HEK293 (cell line): ENCODE measurements around the gene RHOF.

Source experiments
- BCL11A ChIP-seq: fragments of 450-650 bp; formaldehyde crosslinking; IDR thresholded peaks from 2 replicates; pipeline ENCODE4 v1.5.1; 2016; ENCODE audit warnings: low read depth, missing biosample characterization, missing genetic modification characterization
- FEZF1 ChIP-seq: fragments of 450-650 bp; formaldehyde crosslinking; IDR thresholded peaks from 2 replicates; pipeline ENCODE4 v1.5.1; 2016; ENCODE audit warnings: missing biosample characterization, missing genetic modification characterization
- PRDM1 ChIP-seq: fragments of 450-650 bp; formaldehyde crosslinking; IDR thresholded peaks from 2 replicates; pipeline ENCODE4; 2016; ENCODE audit warnings: missing biosample characterization, missing genetic modification characterization
- SCRT1 ChIP-seq: fragments of 450-650 bp; formaldehyde crosslinking; IDR thresholded peaks from 2 replicates; pipeline ENCODE4 v1.5.1; 2016; ENCODE audit warnings: missing biosample characterization, missing genetic modification characterization, borderline replicate concordance
- TCF7L2 ChIP-seq: IDR thresholded peaks from 2 replicates; pipeline ENCODE4 v1.6.1; 2011; ENCODE audit warnings: low read depth, mild to moderate bottlenecking, inconsistent platforms, low read length, moderate library complexity, borderline replicate concordance
- YY2 ChIP-seq: fragments of 450-650 bp; formaldehyde crosslinking; IDR thresholded peaks from 2 replicates; pipeline ENCODE4 v1.5.1; 2016; ENCODE audit warnings: missing biosample characterization, missing genetic modification characterization
- ZBTB48 ChIP-seq: fragments of 450-650 bp; formaldehyde crosslinking; IDR thresholded peaks from 2 replicates; pipeline ENCODE4 v1.5.1; 2016; ENCODE audit warnings: missing biosample characterization, missing genetic modification characterization
- ZBTB8A ChIP-seq: fragments of 450-650 bp; formaldehyde crosslinking; IDR thresholded peaks from 2 replicates; pipeline ENCODE4 v1.5.1; 2016; ENCODE audit warnings: missing biosample characterization, missing genetic modification characterization
- ZNF112 ChIP-seq: fragments of 450-650 bp; formaldehyde crosslinking; IDR thresholded peaks from 2 replicates; pipeline ENCODE4 v1.5.0; 2017; ENCODE audit warnings: missing biosample characterization, missing genetic modification characterization
- ZNF121 ChIP-seq: fragments of 450-650 bp; formaldehyde crosslinking; IDR thresholded peaks from 2 replicates; pipeline ENCODE4 v1.5.1; 2016; ENCODE audit warnings: missing biosample characterization, missing genetic modification characterization
- ZNF239 ChIP-seq: fragments of 450-650 bp; formaldehyde crosslinking; IDR thresholded peaks from 2 replicates; pipeline ENCODE4 v1.5.1; 2016; ENCODE audit warnings: missing biosample characterization, missing genetic modification characterization
- ZNF302 ChIP-seq: fragments of 450-650 bp; formaldehyde crosslinking; IDR thresholded peaks from 2 replicates; pipeline ENCODE4 v1.5.1; 2016; ENCODE audit warnings: missing biosample characterization, missing genetic modification characterization, low read depth
- ZNF394 ChIP-seq: fragments of 450-650 bp; formaldehyde crosslinking; IDR thresholded peaks from 2 replicates; pipeline ENCODE4 v1.5.1; 2016; ENCODE audit warnings: missing biosample characterization, missing genetic modification characterization, mild to moderate bottlenecking, moderate library complexity, borderline replicate concordance
- ZNF426 ChIP-seq: fragments of 450-650 bp; formaldehyde crosslinking; IDR thresholded peaks from 2 replicates; pipeline ENCODE4 v1.5.1; 2017; ENCODE audit warnings: missing biosample characterization, missing genetic modification characterization, mild to moderate bottlenecking, inconsistent platforms, moderate library complexity
- ZNF48 ChIP-seq: fragments of 450-650 bp; formaldehyde crosslinking; IDR thresholded peaks from 2 replicates; pipeline ENCODE4 v1.5.1; 2016; ENCODE audit warnings: missing biosample characterization, missing genetic modification characterization
- ZNF521 ChIP-seq: fragments of 450-650 bp; formaldehyde crosslinking; IDR thresholded peaks from 2 replicates; pipeline ENCODE4 v1.5.1; 2017; ENCODE audit warnings: missing biosample characterization, mild to moderate bottlenecking, missing genetic modification characterization
- ZNF600 ChIP-seq: fragments of 450-650 bp; formaldehyde crosslinking; IDR thresholded peaks from 2 replicates; pipeline ENCODE4 v1.5.1; 2016; ENCODE audit warnings: missing biosample characterization, missing genetic modification characterization
- ZNF610 ChIP-seq: fragments of 450-650 bp; formaldehyde crosslinking; IDR thresholded peaks from 2 replicates; pipeline ENCODE4 v1.5.1; 2016; ENCODE audit warnings: missing biosample characterization, missing genetic modification characterization, borderline replicate concordance
- ZNF654 ChIP-seq: fragments of 450-650 bp; formaldehyde crosslinking; IDR thresholded peaks from 2 replicates; pipeline ENCODE4 v1.5.1; 2016; ENCODE audit warnings: low read depth, missing biosample characterization, missing genetic modification characterization
- ZNF658 ChIP-seq: fragments of 450-650 bp; formaldehyde crosslinking; IDR thresholded peaks from 2 replicates; pipeline ENCODE4; 2016; ENCODE audit warnings: missing biosample characterization, missing genetic modification characterization
- ZNF776 ChIP-seq: fragments of 450-650 bp; formaldehyde crosslinking; IDR thresholded peaks from 2 replicates; pipeline ENCODE4 v1.5.0; 2017; ENCODE audit warnings: missing biosample characterization, missing genetic modification characterization, borderline replicate concordance
- ZNF791 ChIP-seq: fragments of 450-650 bp; formaldehyde crosslinking; IDR thresholded peaks from 2 replicates; pipeline ENCODE4 v1.5.1; 2016; ENCODE audit warnings: missing biosample characterization, missing genetic modification characterization
- ZNF792 ChIP-seq: fragments of 450-650 bp; formaldehyde crosslinking; IDR thresholded peaks from 2 replicates; pipeline ENCODE4 v1.5.1; 2016; ENCODE audit warnings: missing biosample characterization, missing genetic modification characterization
- ZNF830 ChIP-seq: fragments of 450-650 bp; IDR thresholded peaks from 2 replicates; pipeline ENCODE4 v1.5.0; 2018; ENCODE audit warnings: missing biosample characterization, missing genetic modification characterization, low read depth, mild to moderate bottlenecking, moderate library complexity
- TF ChIP-seq, protein P1 (sequence below): fragments of 450-650 bp; formaldehyde crosslinking; conservative IDR thresholded peaks from 2 replicates; pipeline ENCODE4 v1.5.1; 2016; ENCODE audit warnings: low read depth, missing biosample characterization, missing genetic modification characterization
- TF ChIP-seq, protein P2 (sequence below): fragments of 450-650 bp; formaldehyde crosslinking; IDR thresholded peaks from 2 replicates; pipeline ENCODE4 v1.5.1; 2016; ENCODE audit warnings: missing biosample characterization, missing genetic modification characterization
- TF ChIP-seq, protein P3 (sequence below): fragments of 450-650 bp; formaldehyde crosslinking; conservative IDR thresholded peaks from 2 replicates; pipeline ENCODE4 v1.5.1; 2016; ENCODE audit warnings: low read depth, missing biosample characterization, missing genetic modification characterization
- TF ChIP-seq, protein P4 (sequence below): fragments of 450-650 bp; IDR thresholded peaks from 2 replicates; pipeline ENCODE4 v1.5.1; 2018; ENCODE audit warnings: missing biosample characterization, mild to moderate bottlenecking, missing genetic modification characterization
- TF ChIP-seq, protein P5 (sequence below): fragments of 450-650 bp; formaldehyde crosslinking; IDR thresholded peaks from 2 replicates; pipeline ENCODE4 v1.5.1; 2016; ENCODE audit warnings: missing biosample characterization, missing genetic modification characterization

The RHOF gene

DNA sequence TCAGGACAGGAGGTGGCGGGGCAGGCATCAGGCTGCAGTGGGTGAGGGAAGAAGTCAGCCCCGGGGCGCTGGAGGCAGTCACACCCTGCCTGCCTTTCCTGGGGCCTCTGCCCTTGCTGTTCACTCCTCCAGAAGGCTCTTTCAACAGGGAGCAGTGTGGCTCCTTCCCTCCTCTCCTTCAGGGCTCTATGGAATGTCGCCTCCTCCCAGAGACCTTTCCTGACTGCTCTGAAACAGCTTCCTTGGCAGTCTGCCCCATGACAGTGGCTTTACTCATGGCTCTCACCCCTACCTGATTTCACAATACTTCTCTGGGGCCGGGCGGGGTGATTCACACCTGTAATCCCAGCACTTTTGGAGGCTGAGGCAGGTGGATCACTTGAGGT is 7.1 kb downstream of the RHOF start (continued):
- TF ChIP-seq, protein P1, sequence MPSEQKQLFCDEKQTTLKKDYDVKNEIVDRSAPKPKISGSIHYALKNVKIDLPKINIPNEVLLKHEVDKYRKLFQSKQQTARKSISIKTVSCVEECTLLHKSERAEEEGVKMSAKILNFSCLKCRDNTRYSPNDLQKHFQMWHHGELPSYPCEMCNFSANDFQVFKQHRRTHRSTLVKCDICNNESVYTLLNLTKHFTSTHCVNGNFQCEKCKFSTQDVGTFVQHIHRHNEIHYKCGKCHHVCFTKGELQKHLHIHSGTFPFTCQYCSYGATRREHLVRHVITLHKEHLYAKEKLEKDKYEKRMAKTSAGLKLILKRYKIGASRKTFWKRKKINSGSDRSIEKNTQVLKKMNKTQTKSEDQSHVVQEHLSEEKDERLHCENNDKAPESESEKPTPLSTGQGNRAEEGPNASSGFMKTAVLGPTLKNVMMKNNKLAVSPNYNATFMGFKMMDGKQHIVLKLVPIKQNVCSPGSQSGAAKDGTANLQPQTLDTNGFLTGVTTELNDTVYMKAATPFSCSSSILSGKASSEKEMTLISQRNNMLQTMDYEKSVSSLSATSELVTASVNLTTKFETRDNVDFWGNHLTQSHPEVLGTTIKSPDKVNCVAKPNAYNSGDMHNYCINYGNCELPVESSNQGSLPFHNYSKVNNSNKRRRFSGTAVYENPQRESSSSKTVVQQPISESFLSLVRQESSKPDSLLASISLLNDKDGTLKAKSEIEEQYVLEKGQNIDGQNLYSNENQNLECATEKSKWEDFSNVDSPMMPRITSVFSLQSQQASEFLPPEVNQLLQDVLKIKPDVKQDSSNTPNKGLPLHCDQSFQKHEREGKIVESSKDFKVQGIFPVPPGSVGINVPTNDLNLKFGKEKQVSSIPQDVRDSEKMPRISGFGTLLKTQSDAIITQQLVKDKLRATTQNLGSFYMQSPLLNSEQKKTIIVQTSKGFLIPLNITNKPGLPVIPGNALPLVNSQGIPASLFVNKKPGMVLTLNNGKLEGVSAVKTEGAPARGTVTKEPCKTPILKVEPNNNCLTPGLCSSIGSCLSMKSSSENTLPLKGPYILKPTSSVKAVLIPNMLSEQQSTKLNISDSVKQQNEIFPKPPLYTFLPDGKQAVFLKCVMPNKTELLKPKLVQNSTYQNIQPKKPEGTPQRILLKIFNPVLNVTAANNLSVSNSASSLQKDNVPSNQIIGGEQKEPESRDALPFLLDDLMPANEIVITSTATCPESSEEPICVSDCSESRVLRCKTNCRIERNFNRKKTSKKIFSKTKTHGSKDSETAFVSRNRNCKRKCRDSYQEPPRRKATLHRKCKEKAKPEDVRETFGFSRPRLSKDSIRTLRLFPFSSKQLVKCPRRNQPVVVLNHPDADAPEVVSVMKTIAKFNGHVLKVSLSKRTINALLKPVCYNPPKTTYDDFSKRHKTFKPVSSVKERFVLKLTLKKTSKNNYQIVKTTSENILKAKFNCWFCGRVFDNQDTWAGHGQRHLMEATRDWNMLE, result no peak
- TF ChIP-seq YY2 (tag by site-specific recombination) (no peak), FEZF1 (tag by site-specific recombination) (no peak), ZNF239 (tag by site-specific recombination) (no peak), ZNF776 (tag by site-specific recombination) (no peak), ZNF600 (peak; percentile 78), ZNF394 (tag by site-specific recombination) (peak; percentile 42; the same call in 1 of the 2 replicates), ZNF610 (tag by site-specific recombination) (no peak), PRDM1 (peak; percentile 45; the same call in 1 of the 2 replicates), ZBTB48 (tag by site-specific recombination) (no peak), ZNF658 (tag by site-specific recombination) (no peak), ZNF792 (tag by site-specific recombination) (no peak), ZNF791 (tag by site-specific recombination) (no peak), TCF7L2 (no peak), ZNF302 (tag by site-specific recombination) (no peak), SCRT1 (tag by site-specific recombination) (no peak), ZNF521 (tag by site-specific recombination) (no peak), ZNF830 (tag by site-specific recombination) (no peak), ZNF112 (tag by site-specific recombination) (no peak), BCL11A (tag by site-specific recombination) (no peak), ZNF121 (no peak), ZNF48 (no peak), ZNF426 (tag by site-specific recombination) (no peak), ZNF654 (tag by site-specific recombination) (no peak), ZBTB8A (tag by site-specific recombination) (no peak)
- TF ChIP-seq, protein P2, sequence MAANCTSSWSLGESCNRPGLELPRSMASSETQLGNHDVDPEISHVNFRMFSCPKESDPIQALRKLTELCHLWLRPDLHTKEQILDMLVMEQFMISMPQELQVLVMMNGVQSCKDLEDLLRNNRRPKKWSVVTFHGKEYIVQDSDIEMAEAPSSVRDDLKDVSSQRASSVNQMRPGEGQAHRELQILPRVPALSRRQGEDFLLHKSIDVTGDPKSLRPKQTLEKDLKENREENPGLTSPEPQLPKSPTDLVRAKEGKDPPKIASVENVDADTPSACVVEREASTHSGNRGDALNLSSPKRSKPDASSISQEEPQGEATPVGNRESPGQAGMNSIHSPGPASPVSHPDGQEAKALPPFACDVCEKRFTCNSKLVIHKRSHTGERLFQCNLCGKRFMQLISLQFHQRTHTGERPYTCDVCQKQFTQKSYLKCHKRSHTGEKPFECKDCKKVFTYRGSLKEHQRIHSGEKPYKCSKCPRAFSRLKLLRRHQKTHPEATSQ (tag by site-specific recombination), result no peak
- TF ChIP-seq, protein P3, sequence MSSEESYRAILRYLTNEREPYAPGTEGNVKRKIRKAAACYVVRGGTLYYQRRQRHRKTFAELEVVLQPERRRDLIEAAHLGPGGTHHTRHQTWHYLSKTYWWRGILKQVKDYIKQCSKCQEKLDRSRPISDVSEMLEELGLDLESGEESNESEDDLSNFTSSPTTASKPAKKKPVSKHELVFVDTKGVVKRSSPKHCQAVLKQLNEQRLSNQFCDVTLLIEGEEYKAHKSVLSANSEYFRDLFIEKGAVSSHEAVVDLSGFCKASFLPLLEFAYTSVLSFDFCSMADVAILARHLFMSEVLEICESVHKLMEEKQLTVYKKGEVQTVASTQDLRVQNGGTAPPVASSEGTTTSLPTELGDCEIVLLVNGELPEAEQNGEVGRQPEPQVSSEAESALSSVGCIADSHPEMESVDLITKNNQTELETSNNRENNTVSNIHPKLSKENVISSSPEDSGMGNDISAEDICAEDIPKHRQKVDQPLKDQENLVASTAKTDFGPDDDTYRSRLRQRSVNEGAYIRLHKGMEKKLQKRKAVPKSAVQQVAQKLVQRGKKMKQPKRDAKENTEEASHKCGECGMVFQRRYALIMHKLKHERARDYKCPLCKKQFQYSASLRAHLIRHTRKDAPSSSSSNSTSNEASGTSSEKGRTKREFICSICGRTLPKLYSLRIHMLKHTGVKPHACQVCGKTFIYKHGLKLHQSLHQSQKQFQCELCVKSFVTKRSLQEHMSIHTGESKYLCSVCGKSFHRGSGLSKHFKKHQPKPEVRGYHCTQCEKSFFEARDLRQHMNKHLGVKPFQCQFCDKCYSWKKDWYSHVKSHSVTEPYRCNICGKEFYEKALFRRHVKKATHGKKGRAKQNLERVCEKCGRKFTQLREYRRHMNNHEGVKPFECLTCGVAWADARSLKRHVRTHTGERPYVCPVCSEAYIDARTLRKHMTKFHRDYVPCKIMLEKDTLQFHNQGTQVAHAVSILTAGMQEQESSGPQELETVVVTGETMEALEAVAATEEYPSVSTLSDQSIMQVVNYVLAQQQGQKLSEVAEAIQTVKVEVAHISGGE (tag by site-specific recombination), result no peak
- TF ChIP-seq, protein P4, sequence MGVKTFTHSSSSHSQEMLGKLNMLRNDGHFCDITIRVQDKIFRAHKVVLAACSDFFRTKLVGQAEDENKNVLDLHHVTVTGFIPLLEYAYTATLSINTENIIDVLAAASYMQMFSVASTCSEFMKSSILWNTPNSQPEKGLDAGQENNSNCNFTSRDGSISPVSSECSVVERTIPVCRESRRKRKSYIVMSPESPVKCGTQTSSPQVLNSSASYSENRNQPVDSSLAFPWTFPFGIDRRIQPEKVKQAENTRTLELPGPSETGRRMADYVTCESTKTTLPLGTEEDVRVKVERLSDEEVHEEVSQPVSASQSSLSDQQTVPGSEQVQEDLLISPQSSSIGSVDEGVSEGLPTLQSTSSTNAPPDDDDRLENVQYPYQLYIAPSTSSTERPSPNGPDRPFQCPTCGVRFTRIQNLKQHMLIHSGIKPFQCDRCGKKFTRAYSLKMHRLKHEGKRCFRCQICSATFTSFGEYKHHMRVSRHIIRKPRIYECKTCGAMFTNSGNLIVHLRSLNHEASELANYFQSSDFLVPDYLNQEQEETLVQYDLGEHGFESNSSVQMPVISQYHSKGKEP, result no peak
- TF ChIP-seq, protein P5, sequence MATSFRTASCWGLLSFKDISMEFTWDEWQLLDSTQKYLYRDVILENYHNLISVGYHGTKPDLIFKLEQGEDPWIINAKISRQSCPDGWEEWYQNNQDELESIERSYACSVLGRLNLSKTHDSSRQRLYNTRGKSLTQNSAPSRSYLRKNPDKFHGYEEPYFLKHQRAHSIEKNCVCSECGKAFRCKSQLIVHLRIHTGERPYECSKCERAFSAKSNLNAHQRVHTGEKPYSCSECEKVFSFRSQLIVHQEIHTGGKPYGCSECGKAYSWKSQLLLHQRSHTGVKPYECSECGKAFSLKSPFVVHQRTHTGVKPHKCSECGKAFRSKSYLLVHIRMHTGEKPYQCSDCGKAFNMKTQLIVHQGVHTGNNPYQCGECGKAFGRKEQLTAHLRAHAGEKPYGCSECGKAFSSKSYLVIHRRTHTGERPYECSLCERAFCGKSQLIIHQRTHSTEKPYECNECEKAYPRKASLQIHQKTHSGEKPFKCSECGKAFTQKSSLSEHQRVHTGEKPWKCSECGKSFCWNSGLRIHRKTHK (tag by site-specific recombination), result no peak
